ENCODE data around the gene GATA5.
"Not testable (repeated sequence)": the region's sequence is repeated elsewhere in the genome, so short reads cannot be mapped to it uniquely, and the experiment has no call there.

The GATA5 gene

GRCh38 chr20:62505337-62506045 is 29.7 kb upstream of the GATA5 start:
- H3K27ac ChIP-seq = no peak overlapping the region

GRCh38 chr20:62504323-62504722 is 28.5 kb upstream of the GATA5 start:
- Histone ChIP-seq H3K27ac (no peak overlapping the region), H3K4me3 (no peak overlapping the region)

More at GRCh38 chr20:62505337-62506045, 29.7 kb upstream of the GATA5 start:
- no peak overlapping the region for H3K4me3 ChIP-seq

GRCh38 chr20:62503401-62504178 is 27.8 kb upstream of the GATA5 start:
- Histone ChIP-seq H3K27ac (no peak overlapping the region), H3K4me3 (no peak overlapping the region)

- Histone ChIP-seq H3K27ac (peak overlapping the region in 6 of 21 experiments; percentile 8 to 61 (median 37)), H3K4me3 (no peak overlapping the region)
Measured at GRCh38 chr20:62502496-62503095, 26.8 kb upstream of the GATA5 start.

GRCh38 chr20:62501801-62502495 is 26.2 kb upstream of the GATA5 start:
- no peak overlapping the region for H3K4me3 ChIP-seq
- H3K27ac ChIP-seq = peak overlapping the region in 10 of 21 experiments; percentile 7 to 62 (median 32)

- no peak overlapping the region for H3K27ac ChIP-seq
Measured at GRCh38 chr20:62500237-62500864, 24.6 kb upstream of the GATA5 start.

GRCh38 chr20:62499758-62500236 is 24.0 kb upstream of the GATA5 start:
- H3K27ac ChIP-seq = no peak overlapping the region
- H3K4me3 ChIP-seq = no peak overlapping the region

More at GRCh38 chr20:62500237-62500864, 24.6 kb upstream of the GATA5 start:
- no peak overlapping the region for H3K4me3 ChIP-seq

GRCh38 chr20:62498874-62499273 is 23.1 kb upstream of the GATA5 start:
- Histone ChIP-seq H3K27ac (no peak overlapping the region), H3K4me3 (no peak overlapping the region)

- Histone ChIP-seq H3K27ac (no peak overlapping the region), H3K4me3 (no peak overlapping the region)
Measured at GRCh38 chr20:62496568-62497218, 20.9 kb upstream of the GATA5 start.

GRCh38 chr20:62495749-62496567 is 20.2 kb upstream of the GATA5 start:
- Histone ChIP-seq H3K27ac (no peak overlapping the region), H3K4me3 (no peak overlapping the region)

- no peak overlapping the region for H3K27ac ChIP-seq
- no peak overlapping the region for H3K4me3 ChIP-seq
Measured at GRCh38 chr20:62494980-62495748, 19.4 kb upstream of the GATA5 start.

GRCh38 chr20:62494537-62494936 is 18.7 kb upstream of the GATA5 start:
- Histone ChIP-seq H3K4me3 (no peak overlapping the region), H3K27ac (no peak overlapping the region)

- H3K27ac ChIP-seq = no peak overlapping the region
- no peak overlapping the region for H3K4me3 ChIP-seq
Measured at GRCh38 chr20:62493886-62494285, 18.1 kb upstream of the GATA5 start.

GRCh38 chr20:62493253-62493885 is 17.6 kb upstream of the GATA5 start:
- Histone ChIP-seq H3K27ac (no peak overlapping the region), H3K4me3 (no peak overlapping the region)

GRCh38 chr20:62492711-62493110 is 16.9 kb upstream of the GATA5 start:
- Histone ChIP-seq H3K4me3 (no peak overlapping the region), H3K27ac (no peak overlapping the region)

- not testable (repeated sequence) for H3K4me3 ChIP-seq, H3K27ac ChIP-seq
Measured at GRCh38 chr20:62490783-62491182, 15.0 kb upstream of the GATA5 start.

- no peak overlapping the region for H3K27ac ChIP-seq
- H3K4me3 ChIP-seq = no peak overlapping the region
Measured at GRCh38 chr20:62489932-62490263, 14.1 kb upstream of the GATA5 start.
